Activated T-helper 1 cell treated with Interleukin-2 at 50 U/mL for 16 hours (primary cell): ENCODE data around the gene ANKRD63.

Source experiments
- DNase-seq: peaks from one replicate; pipeline ENCODE4 v3.0.0-alpha.2; 2020; ENCODE audit warnings: low read depth

Gene ANKRD63

DNA sequence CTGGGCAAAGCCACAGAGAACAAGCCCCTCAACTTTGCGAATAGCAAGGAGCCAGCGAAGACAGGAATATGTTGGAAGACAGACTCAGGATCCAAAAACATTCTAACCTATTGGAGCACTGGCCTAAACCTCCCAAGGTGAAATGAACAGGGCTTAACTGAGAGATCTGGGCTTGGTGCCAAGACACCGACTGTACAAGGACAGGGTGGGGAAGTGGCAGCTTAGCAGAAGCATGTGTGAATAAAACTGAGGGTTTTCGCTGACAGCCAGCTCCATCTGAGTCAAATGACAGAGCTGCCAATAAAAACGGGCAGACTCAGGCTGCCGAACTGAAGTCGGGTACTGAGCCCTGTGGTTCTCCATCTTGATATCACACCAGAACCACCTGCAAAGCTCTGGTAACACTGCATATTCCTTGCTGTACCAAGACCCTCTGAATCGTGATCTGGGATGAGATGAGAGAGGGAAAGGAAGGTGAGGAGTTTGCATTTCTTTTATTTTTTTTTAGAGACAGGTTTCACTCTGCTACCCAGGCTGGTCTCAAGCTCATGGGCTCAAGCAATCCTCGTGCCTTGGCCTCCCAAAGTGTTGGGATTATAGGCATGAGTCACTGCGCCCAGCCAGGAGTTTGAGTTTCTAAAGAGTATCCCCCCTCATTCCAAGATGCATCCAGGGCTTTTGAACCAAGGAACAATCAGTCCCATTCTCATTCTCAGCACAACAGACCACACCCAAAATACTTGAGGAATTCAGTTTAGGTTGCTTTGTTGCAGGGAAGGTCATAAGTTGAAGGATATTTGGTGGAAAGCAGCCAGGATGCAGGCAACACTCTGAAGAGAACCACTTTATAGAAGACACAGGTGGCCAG lies 30.9 kb upstream of the ANKRD63 start:
- DNase-seq: no peak

DNA sequence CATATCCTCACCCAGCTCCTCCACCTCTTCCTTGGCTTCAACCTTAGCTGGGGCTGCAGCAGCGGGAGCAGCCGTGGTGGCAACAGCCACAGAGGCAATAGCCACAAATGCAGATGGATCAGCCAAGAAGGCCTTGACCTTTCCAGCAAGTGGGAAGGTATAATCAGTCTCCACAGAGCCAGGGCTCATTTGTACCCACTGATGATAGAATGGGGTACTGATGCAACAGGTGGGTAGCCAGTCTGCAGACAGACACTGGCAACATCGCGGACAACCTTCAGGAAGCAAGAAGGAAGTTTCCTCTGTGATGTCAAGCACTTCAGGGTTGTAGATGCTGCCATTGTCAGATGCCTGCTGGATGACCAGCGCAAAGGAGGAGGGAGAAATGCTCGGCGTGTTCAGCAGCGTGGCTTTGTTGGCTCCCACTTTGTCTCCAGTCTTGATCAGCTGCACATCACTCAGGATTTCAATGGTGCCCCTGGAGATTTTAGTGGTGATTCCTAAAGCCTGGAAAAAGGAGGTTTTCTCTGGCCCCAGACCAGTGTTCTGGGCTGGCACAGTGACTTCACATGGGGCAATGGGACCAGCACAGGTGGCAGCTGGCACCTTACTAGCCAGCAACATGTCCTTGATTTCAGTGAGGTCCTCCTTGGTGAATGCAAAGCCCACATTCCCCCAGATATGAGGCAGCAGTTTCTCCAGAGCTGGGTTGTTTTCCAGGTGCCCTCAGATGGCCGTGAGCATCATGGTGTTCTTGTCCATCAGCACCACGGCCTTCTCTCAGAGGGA lies 29.7 kb upstream of the ANKRD63 start:
- no peak for DNase-seq

DNA sequence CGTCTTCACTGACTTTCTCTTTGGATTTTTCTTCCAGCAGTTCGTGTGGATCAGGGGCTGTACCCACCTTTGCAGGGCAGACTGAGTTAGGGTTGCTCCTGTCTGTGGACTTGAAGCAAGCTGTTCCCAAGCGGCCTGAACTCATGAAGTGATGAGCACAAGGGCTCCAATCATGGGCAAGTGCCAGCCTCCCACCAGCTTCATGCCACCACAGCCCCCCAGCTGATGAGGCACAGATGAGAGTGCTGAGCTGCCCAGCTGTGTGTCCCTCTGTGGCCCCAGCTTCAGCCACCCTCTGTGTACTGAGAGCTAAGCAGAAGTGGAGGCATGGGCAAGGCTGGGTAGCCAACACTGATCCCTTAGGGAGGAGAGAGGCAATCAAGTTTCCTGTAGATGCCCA lies 28.1 kb upstream of the ANKRD63 start:
- no peak for DNase-seq

- peak; percentile 48 for DNase-seq
Observed at GRCh38 chr15:40310001-40310959, 27.4 kb upstream of the ANKRD63 start.

GRCh38 chr15:40309344-40309862 lies 26.5 kb upstream of the ANKRD63 start:
- no peak for DNase-seq

DNA sequence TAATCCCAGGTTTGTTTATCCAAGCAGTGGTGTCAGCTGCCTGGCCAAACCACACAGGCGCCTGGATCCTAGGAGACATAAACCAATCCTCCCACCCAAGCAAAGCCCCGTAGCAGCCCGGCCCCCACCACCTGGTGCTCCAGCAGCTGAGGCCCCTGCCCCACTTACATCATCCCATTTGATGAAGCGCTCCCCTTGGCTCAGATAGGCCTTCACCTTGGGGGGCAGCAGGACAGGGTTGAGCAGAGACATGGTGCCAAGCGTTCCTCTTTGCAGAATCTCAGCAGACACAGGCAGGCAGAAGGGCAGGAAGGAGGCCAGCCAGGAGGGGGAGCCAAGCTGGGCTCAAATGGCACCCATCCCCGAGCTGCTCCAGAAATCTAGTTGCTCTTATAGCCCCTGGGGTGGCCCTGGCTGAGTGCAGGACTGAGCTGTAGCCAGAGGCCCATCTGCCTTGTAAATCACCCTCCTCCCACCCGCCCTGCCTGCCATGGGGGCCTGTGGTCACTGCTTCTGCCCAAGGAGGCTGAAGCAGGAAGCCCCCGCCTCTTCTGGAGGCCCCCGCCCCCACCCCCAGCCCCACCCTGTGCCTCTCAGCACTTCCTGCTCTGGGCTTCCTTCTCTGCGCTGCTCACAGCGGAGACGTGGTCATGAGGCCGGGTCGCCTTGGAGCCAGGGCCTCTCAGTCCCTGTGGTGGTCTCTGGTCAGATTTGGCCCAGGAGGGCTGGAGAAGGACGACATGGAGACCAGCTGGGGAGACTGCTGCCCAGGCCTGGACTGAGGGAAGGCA lies 24.8 kb upstream of the ANKRD63 start, which contains the start of gene PLCB2:
TSS of gene PLCB2 (minus strand) at position 515 of the 791 bp plus-strand sequence. CDS start at position 252, 263 bp downstream.
- DNase-seq: peak; percentile 61

DNA sequence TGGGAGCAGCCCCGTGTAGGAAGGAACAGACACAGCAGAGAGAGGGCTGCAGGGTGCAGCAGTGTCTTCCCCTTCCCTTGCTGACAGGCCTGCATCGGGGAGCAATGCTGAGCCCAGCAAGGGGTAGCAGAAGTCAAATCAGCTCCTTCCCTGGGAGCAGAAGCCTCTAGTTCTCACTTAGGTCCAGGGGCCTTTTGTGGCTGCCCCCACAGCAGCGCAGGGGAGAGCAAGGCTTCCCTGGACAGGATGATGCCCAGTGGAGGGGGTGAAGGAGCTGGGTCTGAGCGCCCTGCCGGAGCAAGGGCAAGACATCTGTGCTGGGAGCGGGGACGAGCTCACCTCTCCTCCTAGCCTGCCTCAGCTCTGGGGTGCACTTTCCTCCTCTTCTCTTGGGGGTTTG lies 24.0 kb upstream of the ANKRD63 start:
- no peak for DNase-seq

- DNase-seq: no peak
Observed at GRCh38 chr15:40306371-40306770, 23.5 kb upstream of the ANKRD63 start.

- no peak for DNase-seq
Observed at GRCh38 chr15:40305281-40305680, 22.4 kb upstream of the ANKRD63 start.

DNA sequence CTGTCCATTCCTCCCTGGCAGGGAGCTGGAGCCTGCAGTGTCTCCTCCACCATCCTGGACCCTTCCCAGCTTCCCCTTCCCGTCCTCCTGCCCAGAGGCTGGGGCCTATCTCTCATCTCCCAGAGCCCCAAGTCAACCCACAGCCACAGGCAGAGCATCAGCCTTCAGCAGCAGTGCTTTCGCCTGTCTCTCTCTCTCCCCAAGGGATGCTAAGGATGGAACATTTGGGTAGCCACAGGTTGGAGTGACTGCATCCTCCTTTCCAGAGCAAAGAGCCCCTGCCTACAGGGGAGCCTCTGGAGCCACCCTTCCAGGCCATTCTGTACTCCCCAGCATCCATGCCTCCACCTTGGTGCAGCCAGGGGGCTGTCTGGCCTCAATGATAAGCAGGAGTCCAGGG lies 20.7 kb upstream of the ANKRD63 start:
- no peak for DNase-seq

GRCh38 chr15:40302981-40303380 lies 20.1 kb upstream of the ANKRD63 start:
- no peak for DNase-seq

DNA sequence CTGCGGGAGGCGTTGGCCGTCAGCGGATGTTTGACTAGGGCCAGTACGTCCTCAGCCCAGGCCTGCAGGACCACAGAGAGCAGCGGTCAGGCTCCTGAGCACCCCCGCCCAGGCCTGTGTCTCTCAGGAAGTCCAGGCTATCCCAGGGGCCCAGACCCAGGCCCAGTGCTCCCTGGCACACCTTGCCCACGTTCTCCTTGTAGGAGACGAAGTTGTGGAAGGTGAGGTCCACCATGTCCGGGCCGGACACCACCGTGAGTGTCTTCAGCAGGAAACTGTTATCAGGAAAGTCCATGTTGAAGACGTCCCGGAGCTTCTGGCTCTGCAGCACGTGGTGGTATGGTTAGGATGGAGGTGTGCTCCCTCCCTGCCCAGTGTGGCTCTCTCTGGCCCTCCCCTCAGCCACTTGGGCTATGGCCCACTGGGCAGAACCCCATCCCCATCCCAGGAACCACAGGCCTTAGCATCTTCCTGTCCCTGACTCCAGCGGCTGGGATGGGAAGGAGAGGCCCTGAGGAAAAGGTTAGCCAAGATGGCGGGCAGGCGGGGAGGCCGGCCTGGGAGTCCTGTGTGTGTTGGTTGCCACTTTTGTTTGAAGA lies 19.5 kb upstream of the ANKRD63 start:
- DNase-seq: no peak

DNA sequence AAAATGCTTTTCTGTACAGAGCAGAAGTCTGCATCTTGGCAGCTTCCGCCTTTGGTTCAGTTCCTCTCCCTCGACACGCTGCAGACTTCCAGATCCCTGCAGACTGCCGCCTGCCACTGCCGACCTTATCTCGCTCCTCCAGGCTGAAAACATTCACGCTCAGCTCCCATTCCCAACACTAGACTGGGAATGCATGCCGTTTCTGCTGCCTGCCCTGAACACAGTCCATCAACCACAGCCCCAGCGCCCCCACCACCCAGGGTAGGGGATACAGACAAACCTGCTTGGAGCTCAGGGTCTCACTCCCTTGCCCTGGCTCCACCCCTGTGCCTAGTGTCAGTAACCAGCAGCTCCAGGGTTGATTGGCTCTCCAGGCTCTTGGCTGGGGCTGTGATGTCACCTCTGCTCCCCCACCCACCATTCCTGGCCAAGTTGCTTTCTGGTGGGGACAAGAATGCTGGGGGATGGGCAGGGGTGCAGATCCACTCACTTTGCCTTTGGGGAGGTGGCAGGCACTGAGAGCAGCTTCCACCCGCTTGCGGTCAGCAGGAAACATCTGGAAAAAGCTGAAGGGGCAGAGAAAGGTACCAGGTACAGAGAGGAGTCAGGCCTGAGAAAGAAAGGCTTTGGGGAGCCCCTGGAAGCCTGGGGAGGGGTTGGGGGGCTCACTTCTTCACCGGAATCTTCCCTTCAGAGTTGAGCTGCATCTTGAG lies 18.8 kb upstream of the ANKRD63 start:
- DNase-seq: no peak

- DNase-seq: no peak
Observed at GRCh38 chr15:40300771-40301170, 17.9 kb upstream of the ANKRD63 start.

GRCh38 chr15:40300367-40300766 lies 17.5 kb upstream of the ANKRD63 start:
- DNase-seq: no peak

GRCh38 chr15:40298216-40298935 lies 15.5 kb upstream of the ANKRD63 start:
- DNase-seq: no peak

- DNase-seq: no peak
Observed at GRCh38 chr15:40297356-40297755, 14.5 kb upstream of the ANKRD63 start.

GRCh38 chr15:40296561-40297230 lies 13.8 kb upstream of the ANKRD63 start:
- DNase-seq: no peak
